Pons (tissue), 1 donor: ENCODE measurements around the gene TMEM204.

Experiments
- DNase-seq: peaks from one replicate; pipeline ENCODE4 v3.0.0-alpha.2; 2016; ENCODE audit warnings: low spot score

TMEM204 gene

GRCh38 chr16:1499756-1500464 lies 33.6 kb upstream of the TMEM204 start:
- DNase-seq = no peak

GRCh38 chr16:1500465-1501150 lies 32.9 kb upstream of the TMEM204 start:
- no peak for DNase-seq

DNA sequence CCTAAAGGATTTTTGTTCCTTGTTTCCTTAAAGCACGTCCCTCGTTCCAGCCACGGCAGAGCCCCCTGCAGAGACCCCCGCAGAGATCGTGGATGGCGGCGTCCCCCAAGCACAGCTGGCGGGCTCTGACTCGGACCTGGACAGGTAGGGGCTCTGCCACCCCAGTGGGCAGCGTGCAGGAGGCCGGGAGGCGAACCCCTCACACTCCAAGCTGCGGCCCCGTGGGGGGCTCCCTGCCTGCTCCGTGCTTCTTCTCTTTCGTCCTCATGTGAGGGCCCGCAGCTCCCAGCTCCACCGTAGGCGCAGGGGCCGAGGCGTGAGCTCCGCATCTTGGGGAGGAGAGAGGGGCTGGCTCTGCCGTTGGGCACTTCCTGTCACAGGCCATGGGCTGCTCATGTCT lies 31.8 kb upstream of the TMEM204 start:
- DNase-seq = no peak

GRCh38 chr16:1502092-1503004 lies 31.1 kb upstream of the TMEM204 start:
- DNase-seq = no peak

DNA sequence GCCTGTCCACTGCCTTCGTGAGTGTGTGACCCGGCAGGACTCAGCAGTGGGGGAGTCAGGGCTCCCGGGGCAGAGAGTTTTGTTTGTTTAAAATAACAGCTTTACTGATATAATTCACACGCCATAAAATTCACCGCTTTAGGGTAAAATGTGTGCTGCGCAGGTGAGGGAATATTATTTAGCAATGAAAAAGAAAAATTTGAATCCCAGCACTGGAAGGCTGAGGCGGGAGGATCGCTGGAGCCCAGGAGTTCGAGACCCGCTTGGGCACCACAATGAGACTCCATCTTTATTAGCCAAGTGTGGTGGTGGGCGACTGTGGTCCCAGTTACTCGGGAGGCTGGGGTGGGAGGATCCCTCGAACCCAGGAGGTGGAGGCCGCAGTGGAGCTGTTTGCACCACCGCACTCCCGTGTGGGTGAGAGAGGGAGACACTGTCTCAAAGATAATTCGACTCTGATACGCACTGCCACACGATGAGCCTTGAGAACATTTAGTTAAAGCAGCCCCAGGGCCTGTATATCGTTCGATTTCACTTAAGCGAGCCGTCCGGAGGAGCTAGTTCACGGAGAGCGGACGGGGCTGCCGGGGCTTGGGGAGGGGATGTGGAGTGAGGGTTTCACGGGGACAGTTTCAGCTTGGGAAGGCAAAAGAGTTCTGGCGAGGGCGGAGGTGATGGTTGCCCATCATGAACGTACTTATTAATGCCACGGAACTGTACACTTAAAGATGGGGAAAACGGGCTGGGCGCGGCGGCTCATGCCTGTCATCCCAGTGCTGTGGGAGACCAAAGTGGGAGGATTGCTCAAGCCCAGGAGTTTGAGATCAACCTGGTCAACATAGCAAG lies 30.1 kb upstream of the TMEM204 start:
- no peak for DNase-seq

DNA sequence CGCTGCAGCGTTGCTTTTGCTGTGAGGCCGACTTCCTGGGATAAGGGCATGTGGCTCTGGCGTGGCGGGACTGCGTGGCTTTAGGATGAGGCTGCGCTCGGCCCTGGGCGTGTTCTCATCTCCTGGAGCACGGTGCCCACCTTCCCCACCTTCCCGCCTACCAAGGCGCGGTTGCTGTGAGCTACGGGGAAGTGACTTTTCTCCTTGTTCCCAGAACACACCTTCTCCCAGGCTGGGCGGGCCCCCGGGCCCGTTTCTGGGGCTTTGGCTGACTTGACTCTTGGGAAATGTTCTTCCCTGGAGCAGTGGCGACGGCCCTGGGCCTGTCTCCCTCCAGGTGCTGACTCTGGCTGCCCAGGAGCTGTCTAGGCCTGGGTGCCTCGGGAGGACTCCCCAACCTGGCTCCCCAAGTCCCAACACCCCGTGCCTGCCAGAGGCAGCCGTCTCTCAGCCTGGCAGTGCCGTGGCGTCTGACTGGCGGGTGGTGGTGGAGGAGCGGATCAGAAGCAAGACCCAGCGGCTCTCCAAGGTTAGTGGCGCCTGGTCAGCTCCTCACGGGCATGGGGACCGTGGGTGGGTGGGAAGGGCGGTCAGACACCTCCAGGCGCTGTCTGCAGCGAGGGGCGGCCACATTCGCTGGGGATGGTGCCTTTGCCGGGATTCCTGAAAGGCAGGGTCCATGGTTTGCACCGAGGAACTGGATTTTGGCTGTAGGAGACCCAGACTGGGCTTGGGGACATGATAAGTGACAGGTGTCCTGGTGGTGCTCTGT lies 28.2 kb upstream of the TMEM204 start:
- DNase-seq = no peak

- DNase-seq = no peak
Measured at GRCh38 chr16:1505912-1506311, 27.6 kb upstream of the TMEM204 start.

- no peak for DNase-seq
Measured at GRCh38 chr16:1506494-1507213, 26.8 kb upstream of the TMEM204 start.

GRCh38 chr16:1508494-1509187 lies 24.8 kb upstream of the TMEM204 start:
- DNase-seq = no peak

DNA sequence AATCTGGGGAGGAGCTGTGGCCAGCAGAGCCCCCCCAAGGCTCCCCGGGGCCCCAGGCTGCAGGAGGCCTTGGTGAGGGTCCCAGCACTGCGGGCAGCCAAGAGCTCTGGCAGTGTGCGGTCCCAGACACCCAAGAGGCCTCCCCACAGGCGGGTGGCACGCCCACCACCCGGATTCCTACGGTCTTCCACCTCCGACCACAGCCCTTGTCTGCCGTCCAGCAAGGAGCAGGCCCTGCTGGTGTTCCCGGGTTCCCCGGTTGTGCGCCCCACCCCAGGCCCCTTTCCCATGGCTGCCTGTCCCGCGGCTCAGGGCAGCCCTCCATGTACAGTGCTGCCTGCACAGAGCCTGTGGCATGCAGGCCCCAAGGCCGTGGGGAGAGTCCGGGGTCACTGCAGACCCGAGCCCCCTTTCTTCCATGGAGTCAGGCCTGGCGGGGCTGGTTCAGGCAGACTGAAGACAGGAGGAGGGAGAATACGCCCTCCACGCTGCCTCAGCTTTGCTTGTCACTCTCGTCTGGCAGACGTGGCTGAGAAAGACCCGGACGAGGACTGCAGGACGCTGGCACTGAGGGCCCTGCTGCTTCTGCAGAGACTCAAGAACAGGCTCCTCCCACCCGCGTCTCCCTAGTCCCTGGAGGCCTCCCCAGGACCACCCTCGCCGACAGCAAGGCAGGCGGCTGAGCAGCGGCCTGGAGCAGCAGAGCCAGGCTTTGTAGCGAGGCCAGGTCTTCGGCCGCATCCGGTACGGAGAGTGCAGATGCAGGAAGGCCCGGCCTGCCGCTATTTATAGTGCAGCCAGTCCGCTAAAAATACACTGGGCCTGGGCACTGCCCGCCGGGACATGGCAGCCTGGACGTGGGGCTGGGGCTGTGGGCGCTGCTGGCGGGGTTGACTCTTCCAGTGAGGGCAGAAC lies 23.9 kb upstream of the TMEM204 start:
- no peak for DNase-seq

- DNase-seq = no peak
Measured at GRCh38 chr16:1510272-1510671, 23.2 kb upstream of the TMEM204 start.

DNA sequence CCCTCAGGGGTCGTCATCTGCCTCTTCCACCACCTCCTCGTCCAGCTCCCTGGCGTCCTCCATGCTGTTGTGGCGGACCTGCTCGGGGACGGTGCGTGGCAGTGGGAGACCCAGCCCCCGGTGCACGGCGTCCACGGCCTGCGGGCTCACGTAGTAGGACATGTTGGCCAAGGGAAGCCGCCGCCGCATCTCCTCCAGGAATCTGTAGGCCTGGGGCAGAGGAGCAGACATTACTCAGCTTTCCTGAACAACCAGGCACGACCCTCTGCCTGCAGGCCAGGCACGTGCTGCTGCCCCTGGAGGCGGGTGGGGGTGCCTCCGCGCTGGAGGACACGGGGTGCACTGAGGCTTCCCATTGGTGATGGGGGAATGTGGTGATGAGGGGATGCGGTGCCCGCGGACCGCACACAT lies 22.5 kb upstream of the TMEM204 start:
- DNase-seq = no peak

DNA sequence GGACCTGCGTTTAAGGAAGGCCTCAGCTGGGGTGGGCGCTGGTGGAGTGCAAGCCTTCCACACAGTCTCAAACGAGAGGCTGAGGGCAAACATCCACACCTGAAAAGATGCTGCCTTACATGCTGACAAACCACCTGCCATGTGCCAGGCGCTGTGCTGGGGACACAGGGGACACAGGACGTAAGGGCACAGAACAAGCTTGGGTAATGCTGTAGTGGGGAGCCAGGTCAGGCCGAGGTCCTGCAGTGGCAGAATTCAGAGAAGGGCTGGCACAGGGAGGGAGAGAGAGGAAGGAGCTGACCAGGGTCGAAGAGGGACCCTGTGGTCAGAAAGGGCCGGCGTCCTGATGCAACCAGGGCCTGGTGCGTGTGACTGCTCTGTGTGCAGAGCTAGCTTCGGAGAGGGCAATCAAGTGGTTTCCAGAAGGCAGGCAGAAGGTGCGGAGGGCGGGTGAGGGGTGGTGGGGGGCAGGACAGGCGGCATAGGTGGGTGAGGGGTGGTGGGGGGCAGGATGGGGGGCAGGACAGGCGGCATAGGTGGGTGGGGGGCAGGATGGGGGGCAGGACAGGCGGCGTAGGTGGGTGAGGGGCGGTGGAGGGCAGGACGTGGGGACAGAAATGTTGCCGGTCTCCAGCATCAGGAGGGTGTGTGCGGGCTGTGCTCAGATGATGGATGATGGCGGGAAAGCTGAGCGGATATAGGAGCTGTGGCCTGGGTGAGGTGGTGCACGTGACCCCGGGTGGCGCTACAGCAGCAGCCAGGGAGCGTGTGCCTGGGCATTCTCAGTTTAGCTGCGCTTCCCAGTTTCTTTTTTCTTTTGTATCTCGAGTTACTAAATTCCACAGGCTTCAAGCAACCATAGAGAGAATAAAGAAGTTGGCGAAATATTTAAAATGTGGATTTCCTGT lies 21.6 kb upstream of the TMEM204 start:
- no peak for DNase-seq

DNA sequence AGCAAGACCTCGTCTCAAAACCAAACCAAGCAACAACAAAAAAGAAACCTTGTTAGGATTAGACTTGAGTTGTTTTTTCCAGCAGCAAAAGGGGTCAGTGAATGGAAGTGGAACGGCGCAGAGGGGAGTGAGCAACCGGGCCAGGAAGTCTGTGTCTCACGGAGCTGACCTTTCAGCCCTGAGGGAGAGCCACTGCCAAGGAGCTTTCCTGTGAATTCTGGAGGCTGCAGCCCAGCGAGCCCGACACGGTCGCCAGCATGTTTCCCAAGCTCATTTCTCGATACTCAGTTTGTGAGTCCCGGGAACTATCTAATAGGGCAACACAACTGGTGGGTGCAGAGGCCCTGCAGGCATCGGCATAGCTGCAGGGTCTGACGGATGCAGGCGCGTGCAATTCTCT lies 20.7 kb upstream of the TMEM204 start:
- DNase-seq = no peak

GRCh38 chr16:1514507-1514906 lies 19.0 kb upstream of the TMEM204 start:
- no peak for DNase-seq

DNA sequence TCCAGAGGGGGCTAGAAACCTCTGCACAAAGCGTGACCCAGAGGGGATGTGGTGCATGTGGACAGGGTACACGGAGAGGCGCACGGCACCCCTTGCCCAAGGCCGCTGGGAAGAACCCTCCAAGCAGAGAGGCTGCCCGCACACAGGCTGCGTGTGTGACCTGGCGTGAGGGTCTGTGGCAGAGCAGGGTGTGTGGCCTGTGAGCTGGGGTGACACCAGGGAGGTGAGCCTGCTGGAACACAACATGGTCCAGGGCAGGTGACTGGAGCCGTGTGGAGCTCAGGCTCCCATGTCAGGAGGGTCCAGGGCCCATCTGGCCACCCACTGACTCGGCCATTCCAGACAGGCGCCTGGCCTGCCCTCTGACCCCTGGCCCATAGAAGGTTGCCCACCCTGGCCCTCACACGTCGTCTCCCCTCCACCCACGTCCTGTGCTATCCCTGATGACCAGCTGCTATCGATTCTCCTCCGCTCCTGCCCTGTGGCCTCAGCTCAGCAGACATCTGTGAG lies 14.8 kb upstream of the TMEM204 start:
- no peak for DNase-seq

DNA sequence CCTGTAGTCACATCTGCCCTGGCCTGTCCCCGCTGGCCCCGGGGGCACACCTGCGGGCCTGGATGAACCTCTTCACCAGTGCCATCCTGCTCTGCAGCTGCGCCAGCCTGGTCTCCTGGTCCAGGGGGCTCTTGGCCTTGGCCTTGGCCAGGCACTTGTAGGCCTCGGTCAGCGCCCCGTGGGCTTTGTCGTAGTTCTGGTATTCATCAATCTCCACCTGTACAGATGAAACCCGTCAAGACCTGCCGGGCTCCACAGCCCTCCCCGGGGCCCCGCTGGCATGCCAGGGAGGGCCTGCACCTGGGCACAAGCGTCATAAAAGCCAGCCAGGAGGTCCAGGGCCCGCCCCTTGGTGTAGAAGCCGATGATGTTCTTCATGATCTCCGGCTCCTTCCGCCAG lies 13.6 kb upstream of the TMEM204 start:
- DNase-seq = no peak
